NCI-H510A (cell line): Measurements from ENCODE around the gene GPR83.
"Not testable (repeated sequence)": the region's sequence is repeated elsewhere in the genome, so short reads cannot be mapped to it uniquely, and the experiment has no call there.

Experiments used
- DNase-seq: peaks from one replicate; lab custom pipeline; 2025; lab: John Stamatoyannopoulos, UW

The GPR83 gene

DNA sequence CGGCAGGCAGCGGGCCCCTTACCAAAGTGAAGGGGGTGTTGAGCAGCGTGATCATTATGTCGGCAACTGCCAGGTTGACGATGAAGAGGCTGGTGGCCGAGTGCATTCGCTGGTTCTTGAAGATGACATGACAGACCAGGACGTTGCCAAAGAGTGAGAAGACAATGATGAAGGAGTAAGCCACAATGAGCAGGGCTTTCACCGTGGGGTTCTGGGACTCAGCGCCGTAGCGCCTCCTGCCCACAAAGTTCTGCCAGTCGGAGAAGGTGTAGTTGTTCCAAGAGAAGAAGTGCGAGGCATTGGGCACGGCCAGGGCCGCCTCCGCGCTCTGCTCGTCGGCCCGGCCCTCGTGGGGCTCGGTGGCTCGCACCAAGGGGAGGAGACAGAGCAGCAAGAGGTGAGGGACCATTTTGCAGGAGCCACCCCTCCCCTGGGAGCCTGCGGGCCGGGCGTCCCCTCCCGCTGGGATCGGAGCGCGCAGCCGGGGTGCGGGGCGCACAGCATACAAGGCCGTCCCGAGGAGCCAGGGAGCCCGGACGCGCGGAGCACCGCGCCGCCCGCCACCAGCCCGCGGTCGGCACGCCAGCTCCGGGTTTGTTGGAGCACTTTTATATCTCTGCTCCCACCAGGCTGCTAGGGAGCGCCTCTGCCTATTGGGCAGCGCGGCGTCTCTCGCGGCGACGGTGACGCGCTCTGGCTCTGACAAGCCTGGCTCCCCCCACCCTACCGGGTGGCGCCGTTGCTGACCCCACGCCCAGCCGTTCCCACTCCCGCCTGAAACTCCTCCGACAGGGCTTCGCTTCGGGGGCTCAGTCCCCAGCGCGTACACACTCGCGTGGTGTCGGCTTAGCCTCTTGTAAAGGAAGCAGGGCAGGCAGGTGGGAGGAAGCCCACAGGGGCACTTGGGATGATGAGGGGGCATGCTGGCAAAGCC, at the start of gene GPR83:
TSS of gene GPR83 (minus strand) at position 581 of the 934 bp plus-strand sequence. CDS start at position 409, 172 bp downstream.
- peak; percentile 12 for DNase-seq

DNA sequence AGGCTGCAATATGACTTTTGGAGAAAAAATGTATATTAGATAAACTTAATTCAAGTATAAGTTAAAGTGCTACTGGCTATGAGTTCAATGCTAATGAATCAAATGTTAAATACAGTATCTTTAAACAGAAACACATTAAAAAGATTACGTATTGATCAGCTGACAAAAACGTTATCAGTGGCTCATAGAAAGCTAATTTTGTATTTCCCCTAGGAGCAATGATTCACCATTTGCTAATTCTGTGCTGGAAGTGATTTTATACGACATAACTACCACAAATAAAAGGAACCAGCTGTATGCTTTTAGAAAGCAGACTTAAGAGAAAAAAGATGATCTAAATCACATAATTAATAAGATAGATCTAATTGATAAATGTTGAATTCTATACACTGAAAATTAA, 48.8 kb upstream of the GPR83 start:
- DNase-seq = no peak

DNA sequence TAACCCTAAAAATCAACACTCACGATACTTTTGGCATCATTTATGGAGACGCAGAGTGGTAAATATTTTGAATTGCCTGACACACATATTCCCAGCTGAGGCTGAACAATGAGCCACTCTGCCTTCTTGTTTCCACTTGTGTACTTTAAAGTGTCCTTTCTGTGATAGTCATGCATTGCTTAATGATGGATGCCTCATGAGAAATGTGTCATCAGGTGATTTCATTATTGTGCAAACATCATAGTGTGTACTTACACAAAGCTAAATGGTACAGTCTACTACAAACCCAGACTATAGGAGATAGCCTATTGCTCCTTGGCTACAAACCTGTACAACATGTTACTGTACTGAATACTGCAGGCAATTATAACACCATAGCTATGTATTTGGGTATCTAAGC, 48.2 kb upstream of the GPR83 start:
- DNase-seq = no peak

DNA sequence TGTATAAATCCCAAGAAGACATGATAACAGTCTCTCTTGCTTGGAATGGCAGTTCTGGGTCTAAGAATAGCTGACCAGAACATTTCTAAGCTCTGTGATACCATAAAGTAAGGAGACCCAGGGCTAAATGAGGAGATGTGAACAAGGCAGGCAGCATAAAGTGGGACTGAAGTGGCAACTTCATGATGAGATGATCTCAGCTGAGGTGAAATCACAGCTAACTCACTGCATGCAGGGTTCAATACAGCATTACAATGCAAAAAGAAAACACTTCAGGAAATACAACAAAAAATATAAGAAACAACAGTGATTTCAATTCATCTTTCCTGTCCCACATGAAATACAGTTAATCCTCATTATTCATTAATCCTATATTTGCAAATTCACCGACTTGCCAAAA, 47.8 kb upstream of the GPR83 start:
- no peak for DNase-seq

DNA sequence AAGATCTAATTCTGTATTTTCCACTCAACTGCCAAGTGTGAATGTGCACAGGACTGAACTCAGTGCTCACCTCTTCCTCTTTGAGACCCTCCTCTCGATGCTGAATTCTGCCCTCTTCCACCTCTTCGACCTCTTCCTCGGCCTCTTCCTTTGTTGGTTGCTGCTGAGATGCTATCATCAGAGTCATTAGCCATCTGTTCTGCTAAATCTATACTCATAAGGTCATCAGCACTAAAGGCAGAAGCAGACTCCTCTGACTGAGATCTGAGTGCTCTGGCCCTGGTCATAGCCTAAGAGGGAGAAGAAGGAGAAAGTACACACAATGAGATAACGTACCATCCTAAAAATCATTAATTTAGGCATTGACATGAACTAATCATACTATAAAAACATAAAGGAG, 45.9 kb upstream of the GPR83 start:
- no peak for DNase-seq

DNA sequence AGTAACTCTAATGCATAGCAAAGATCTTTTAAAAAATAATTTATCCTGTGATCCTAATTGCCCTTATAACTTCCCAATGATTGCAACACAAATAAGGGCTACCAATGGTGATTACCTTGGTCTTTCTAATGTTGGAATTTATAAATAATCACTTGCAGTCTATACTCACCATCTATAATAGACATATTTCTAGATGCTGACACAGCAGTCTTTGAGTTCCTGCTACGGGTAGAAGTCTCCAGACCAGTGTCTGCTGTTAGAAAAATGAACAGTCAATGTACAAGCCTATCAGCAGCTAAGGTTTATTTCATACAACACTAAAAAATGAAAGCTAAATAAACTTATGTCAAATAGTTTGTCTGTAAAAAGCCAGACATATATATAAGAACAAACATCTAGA, 44.4 kb upstream of the GPR83 start:
- no peak for DNase-seq

DNA sequence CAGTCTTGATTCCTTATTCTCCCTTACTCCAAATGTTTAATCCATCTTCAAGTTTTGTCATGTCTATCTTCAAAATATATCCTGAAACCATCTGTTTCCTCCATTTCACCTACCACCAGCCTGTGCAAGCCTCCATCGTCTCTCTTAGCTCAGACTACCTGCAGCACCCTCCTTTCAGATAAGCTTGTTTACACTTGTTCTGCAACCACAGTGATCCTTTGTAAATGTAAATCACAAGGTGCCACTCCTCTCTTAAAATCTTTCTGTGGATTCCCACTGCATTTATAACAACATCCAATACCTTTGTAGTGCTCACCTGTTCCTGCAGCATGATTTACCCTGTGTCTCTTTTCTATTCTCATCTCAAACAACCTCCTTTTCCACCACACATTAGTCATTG, 31.8 kb upstream of the GPR83 start:
- no peak for DNase-seq

DNA sequence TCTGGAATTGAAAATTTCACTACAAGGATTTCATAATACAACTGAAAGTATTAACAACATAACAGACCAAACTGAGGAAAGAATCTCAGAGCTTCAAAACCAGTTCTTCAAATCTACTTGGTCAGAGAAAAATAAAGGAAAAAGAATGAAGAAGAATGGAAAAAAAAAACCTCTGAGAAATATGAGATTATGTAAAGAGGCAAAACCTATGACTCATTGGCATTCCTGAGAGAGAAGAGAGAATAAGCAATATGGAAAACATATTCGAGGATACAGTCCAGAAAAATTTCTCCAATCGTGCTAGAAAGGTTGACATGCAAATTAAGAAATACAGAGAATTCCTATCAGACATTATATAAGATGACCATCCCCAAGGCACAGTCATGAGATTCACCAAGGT, 23.4 kb upstream of the GPR83 start:
- no peak for DNase-seq

DNA sequence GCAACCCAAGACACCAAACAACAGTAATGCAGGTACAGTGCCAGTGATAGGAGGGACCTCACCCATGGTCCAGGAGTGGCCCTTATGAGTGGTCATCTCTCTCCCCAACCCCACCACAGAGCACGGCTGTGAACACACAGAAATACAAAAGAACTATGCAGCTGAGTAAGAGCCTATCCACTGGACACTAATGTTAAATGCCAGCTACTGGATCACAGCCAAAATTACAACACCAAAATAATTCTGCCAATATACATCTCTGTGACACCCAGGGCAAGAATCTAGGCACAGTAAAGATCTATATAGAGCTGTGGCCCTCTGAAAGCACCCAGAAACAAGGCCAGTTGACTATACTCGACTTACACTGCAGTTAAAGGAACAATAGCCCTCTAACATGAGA, 22.8 kb upstream of the GPR83 start:
- no peak for DNase-seq

DNA sequence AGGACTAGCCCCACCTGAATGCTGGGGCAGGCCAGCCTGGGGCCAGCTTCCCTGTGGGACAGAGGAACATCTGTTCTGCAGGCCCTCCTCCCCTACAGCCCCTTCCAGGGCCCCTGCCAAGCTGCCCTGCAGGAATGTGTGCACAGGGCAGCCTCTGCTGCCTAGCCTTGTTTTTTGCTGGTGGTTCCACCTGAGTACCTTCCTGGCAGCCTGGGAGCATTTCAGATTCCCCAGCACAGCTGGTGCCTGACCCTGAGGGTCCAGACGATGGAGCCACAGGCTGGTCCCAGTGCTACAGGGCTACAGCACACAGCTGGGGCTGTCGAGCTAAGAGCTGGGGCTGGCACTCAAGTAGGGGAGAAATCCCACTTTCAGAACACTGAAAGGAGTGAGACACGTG, 22.3 kb upstream of the GPR83 start:
- DNase-seq = no peak

DNA sequence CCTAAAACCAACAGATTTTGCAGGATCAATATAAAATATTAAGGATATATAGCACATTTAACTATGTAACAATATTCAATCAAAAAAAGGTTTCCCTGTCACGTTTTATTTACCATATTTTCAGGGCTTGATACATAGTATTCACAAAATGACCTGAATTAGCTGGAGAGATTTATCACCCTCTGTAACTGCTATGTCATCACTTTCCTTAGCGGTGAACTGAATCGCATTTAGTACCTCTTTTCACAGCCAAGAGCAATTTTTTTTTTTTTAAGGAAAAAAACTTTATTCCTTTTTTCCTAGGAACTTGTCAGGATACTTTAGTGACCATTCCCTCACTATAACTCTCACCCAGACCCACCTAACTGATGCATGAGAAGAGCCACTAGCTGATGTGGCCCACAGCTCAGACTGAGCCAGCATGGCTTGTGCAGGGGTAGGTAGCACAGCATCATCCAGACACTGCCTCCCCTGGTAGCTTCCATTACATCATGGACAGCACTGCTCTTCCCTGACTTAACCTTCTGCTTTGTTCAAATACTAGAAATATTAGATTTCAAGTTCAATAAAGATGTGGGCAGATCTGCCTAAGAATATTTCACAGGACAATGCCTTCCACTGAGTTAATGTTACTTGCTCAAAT, 17.0 kb upstream of the GPR83 start:
- no peak for DNase-seq

DNA sequence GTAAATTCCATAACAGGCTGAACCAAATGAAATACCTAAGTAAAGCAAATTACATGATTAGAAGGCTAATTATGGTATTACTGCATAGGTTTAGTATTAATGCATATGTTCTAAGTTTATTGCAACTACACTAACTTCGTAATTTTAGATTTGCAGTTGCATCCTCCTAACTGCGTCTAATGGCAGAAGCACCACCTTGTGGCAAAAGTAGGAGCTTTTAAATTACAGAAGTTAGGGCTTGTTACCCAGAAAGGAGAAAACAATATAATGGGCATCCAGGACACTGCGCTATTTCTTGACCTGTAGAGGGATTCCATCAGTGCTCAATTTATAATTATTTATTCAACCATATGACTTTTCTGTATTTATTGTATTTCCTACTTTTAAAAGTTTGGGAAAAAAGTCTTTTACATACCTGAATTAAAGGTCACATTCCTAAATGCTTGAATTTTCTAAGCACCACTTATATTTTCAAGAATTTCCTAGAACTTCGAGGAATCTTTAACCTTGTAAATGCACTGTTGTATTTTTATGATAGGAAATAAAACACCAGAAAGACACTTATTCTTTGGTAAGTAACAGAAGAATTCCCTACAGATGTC, 16.3 kb upstream of the GPR83 start:
- no peak for DNase-seq

DNA sequence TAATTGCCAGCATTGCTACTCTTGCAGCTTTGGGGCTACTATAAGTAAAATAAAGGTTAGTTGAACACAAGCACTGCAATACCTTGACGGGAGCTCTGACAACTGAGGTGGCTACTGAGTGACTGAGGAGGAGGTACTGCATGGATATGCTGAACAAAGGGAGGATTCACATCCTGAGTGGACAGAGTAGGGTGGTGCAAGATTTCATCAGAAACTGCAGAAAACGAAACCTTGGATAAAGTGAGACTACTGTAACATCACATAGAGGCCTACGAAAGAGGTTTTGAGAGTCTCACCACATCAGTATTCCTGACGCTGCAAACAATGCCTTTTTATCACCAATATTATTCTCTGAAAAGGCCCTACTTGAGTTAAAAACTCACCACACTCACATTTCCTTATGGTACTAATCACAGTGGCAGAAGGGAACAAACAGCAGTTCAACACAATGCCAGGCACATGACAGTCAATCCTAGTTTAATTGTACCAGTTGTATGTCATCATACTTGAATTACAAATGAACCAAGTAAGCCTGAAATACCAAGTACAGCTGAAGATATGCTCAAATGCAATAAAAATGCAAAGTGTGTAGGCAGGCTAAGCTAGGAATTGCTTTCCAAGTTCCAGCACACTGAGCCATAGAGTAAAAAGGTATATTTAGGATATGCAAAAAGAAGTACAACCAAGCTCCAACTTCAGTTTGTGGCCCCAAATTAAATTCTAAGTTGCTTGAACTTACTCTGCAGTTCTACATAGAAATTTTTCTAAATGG, 4.0 kb upstream of the GPR83 start:
- DNase-seq = no peak

DNA sequence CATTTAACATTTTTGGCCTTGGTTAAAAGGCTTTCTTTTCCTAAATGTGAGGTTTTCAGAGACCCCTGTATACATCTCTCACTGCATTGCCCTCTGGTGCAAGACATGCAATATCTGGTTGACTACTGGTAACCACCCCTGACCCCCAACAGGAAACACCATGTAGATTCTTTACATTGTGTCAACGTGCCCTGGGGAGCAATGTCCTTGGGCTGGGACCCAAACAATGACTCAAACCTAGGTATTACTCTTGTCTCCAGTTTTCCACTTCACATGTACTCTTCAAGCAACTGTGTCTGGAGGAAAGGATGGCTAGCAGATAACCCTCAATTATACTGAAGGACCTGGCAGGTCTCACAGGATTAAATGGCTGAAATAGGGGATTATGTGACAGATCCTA, 1.1 kb upstream of the GPR83 start:
- DNase-seq = no peak

DNA sequence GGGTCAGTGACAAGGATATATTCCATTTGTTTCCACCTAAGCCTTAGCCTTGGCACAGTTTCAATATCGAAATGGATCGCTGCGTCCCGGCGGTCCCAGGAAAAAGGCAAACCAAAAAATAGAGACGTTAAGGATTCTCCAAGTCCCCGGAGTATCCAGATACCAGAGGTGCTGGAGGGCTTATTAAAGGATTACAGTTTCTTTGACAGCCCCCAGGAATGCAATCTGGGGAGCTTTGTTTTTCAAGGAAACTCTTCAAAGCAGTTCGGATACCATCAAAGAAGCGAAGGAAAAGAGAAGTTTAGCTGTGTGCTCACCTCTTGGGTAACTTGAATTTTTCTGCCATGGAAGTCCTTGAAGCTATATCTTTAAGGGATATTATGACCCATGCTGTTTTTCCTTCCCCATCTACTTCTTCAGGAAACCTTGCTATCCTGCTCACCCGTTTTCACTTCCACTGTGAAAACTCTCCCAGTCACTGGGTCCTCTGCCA, 600 bp upstream of the GPR83 start:
- no peak for DNase-seq

DNA sequence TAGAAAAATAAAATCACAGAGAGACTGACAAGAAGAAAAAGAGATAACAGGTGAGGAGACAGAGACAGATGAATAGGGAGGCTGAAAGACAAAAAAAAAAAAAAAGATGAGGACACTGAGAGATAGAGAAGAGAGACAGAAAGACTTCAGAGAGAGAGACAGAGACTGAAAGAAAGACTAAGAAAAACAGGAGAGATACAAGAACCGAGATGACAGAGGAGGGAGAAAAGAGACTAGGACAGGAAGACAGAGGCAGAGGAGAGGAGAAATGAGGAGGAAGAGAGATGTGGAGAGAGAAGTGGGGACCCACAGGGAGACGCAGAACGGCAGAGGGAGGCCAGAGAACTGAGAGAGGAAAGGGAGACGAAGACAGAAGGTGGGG, 771 bp downstream of the GPR83 start:
- DNase-seq = no peak

DNA sequence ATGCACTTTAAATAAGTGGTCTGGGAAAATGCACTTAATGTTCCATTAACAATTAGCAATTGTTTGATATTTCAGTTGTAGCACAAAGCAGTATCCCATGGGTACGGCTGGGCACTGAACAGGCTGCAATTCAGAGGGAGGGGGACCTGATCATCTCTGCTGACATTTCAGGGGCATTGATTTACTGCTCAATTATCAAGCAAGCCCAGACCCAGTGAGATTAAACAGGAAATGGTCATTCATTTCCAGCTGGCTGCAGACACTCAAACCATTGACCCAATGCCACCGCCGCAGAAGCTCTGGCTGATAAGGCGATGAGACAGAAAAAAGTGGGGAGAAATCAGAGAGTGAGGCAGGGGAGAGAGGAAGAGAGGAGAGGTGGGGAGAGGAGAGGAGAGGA, 1.2 kb downstream of the GPR83 start:
- DNase-seq = no peak

DNA sequence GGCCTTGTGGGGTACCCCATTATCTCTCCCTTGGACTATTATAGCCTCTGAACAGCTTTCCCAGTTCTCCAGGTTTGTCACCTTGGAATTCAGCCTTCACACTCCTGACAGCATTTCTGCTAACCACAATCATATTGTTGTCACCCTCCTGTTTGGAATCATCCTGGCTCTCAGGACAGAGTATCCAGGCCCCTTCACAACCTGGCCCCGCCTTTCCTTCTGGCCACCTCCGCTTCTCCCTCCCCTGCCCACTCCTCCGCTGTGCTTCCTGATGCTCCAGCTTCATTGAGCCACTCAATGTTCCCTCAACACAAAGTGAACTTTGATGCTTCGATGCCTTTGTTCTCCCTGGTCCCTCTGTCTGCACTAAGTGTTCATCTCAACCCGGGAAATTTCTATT, 3.1 kb downstream of the GPR83 start:
- DNase-seq = no peak

DNA sequence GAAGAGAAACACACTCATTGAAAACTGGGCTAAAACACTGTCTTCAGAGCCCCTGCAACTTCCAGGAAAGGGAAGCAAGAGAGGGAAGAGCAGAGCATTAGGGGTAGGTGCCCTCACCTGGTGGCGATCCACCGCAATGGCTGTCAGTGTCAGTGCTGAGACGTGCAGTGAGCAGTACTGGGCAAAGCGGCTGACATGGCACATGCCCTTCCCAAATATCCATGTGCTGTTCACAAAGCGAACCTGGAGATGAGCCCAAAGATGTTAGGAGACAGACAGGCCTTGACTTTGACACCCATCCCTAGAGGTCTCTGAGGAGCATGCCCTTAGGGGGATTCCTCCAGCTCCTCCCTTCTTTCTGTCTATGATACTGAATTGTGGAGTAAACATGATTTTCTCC, 4.9 kb downstream of the GPR83 start:
- DNase-seq = no peak

DNA sequence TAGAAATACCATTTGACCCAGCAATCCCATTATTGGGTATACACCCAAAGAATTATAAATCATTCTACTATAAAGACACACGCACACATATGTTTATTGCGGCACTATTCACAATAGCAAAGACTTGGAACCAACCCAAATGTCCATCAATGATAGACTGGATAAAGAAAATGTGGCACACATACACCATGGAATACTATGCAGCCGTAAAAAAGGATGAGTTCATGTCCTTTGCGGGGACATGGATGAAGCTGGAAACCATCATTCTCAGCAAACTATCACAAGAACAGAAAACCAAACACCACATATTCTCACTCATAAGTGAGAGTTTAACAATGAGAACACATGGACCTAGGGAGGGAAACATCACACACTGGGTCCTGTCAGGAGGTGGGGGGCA, 9.3 kb downstream of the GPR83 start:
- not testable (repeated sequence) for DNase-seq

DNA sequence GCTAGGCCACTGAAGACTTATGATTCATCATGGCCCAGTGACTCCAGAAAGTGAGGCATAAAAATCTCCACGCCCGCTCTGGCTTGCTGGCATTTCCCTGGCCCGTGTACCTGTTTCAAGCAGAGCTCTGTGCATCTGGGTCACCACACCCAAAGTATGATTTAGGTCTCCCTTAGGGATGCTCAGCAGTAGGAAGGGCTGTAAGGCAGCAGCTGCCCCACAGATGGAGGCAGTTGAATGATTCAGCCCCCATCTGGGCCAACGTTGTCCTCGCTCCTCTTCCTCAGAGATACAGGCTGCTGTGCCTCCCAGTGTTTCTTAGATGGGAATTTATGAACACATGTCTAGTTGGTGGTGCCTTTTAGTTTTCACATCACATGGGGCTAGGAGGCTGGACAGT, 21.6 kb downstream of the GPR83 start:
- DNase-seq = no peak

DNA sequence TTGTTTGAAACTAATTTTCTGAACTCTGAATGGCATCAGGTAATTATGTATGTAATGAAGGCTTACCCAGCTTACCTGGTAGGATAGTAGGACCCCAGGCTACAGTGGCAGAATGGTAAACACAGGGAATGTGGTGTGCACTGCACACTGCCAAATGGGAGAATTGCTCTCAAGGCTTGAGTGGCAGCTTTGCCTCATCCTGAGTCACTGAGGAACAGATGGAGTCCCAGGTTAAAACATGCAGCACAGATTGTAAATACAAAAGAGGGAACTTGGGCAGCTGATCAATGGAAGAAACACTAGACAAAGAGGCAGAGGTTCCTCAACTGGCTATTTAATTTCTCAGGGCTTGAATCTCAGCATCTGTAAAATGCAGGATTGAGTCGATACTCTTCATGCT, 24.4 kb downstream of the GPR83 start:
- DNase-seq = no peak
